ENCODE results near the gene TCL1A. TPM values are rescaled to one million over a fixed set of nuclear protein-coding genes. Genes with fewer than 3 reads are reported as not detected.

TCL1A gene
- total RNA-seq, 4 donors from 2014 or later: not detected

GRCh38 chr14:95689441-95689840, 24.5 kb downstream of the TCL1A start:
- Histone ChIP-seq H3K36me3 (no peaks in the 10 kb centered on the region), H3K27me3 (no peaks in the 10 kb centered on the region), H3K27ac (no peak overlapping the region), H3K4me1 (no peaks in the 10 kb centered on the region), H3K9me3 (no peaks in the 10 kb centered on the region), H3K4me3 (no peak overlapping the region)
- no peak for TF ChIP-seq EP300 (IDR thresholded peaks at IDR 0.05)
- TF ChIP-seq POLR2A (IDR thresholded peaks at IDR 0.05): no peak
- TF ChIP-seq CTCF (IDR thresholded peaks at IDR 0.05): no peak
- no peak for DNase-seq (ENCODE audit: low spot score in 2 of 2)
- 42 to 43% methylated on average over 5 of the region's 5 CpGs for WGBS, 2 donors

- TF ChIP-seq POLR2A (IDR thresholded peaks at IDR 0.05): no peak
- TF ChIP-seq CTCF (IDR thresholded peaks at IDR 0.05): no peak
- TF ChIP-seq EP300 (IDR thresholded peaks at IDR 0.05): no peak
- Histone ChIP-seq H3K27me3 (no peaks in the 10 kb centered on the region), H3K4me3 (no peak overlapping the region), H3K4me1 (no peaks in the 10 kb centered on the region), H3K27ac (no peak overlapping the region), H3K9me3 (no peaks in the 10 kb centered on the region), H3K36me3 (no peaks in the 10 kb centered on the region)
- WGBS, 2 donors: 57 to 60% methylated on average over 2 of the region's 2 CpGs
- no peak for DNase-seq (ENCODE audit: low spot score in 2 of 2)
Measured at GRCh38 chr14:95686935-95687334, 27.0 kb downstream of the TCL1A start.

- H3K9me3 ChIP-seq: no peaks in the 10 kb centered on the region
- H3K36me3 ChIP-seq: no peaks in the 10 kb centered on the region
- no peak within 1 kb of the TSS for H3K4me3 ChIP-seq
- TF ChIP-seq CTCF (IDR thresholded peaks at IDR 0.05): no peak
- no peak for TF ChIP-seq POLR2A (IDR thresholded peaks at IDR 0.05)
- TF ChIP-seq EP300 (IDR thresholded peaks at IDR 0.05): no peak
- H3K4me1 ChIP-seq: no peaks in the 10 kb centered on the region
- no peak for DNase-seq (ENCODE audit: low spot score in 2 of 2)
- H3K27ac ChIP-seq: no peak within 1 kb of the TSS
- no peaks in the 10 kb centered on the region for H3K27me3 ChIP-seq
- 81 to 82% methylated on average over 30 to 38 of the region's 38 CpGs for WGBS, 2 donors
Measured at GRCh38 chr14:95685978-95686922, 27.7 kb downstream of the TCL1A start, which contains the start of gene TCL1B. TCL1B (plus strand) TSS chr14:95686426; CDS start chr14:95686468, 42 bp downstream.

GRCh38 chr14:95683793-95684192, 30.1 kb downstream of the TCL1A start:
- H3K4me1 ChIP-seq: no peaks in the 10 kb centered on the region
- TF ChIP-seq CTCF (IDR thresholded peaks at IDR 0.05): no peak
- TF ChIP-seq EP300 (IDR thresholded peaks at IDR 0.05): no peak
- no peak for TF ChIP-seq POLR2A (IDR thresholded peaks at IDR 0.05)
- DNase-seq (ENCODE audit: low spot score in 2 of 2): no peak
- no peaks in the 10 kb centered on the region for H3K27me3 ChIP-seq
- H3K4me3 ChIP-seq: no peak overlapping the region
- H3K27ac ChIP-seq: no peak overlapping the region
- H3K36me3 ChIP-seq: no peaks in the 10 kb centered on the region
- no peaks in the 10 kb centered on the region for H3K9me3 ChIP-seq
- 48 to 50% methylated on average over 4 of the region's 4 CpGs for WGBS, 2 donors

GRCh38 chr14:95681153-95681552, 32.8 kb downstream of the TCL1A start:
- no peak for TF ChIP-seq POLR2A (IDR thresholded peaks at IDR 0.05)
- no peak for TF ChIP-seq CTCF (IDR thresholded peaks at IDR 0.05)
- TF ChIP-seq EP300 (IDR thresholded peaks at IDR 0.05): no peak
- WGBS, 2 donors: 83 to 86% methylated on average over 2 of the region's 2 CpGs

More at GRCh38 chr14:95681153-95681552, 32.8 kb downstream of the TCL1A start:
- Histone ChIP-seq H3K27ac (no peak overlapping the region), H3K4me3 (no peak overlapping the region), H3K4me1 (no peaks in the 10 kb centered on the region), H3K27me3 (no peaks in the 10 kb centered on the region), H3K36me3 (no peaks in the 10 kb centered on the region), H3K9me3 (peaks cover 0 to 14% (median 0%) of the 10 kb centered on the region in 4 donors)
- DNase-seq (ENCODE audit: low spot score in 2 of 2): no peak
